HL-60 (cell line): ENCODE results near the gene GPR84.

ENCODE experiments used
- DNase-seq, 2 experiments: peaks; one replicate each; pipeline ENCODE4 v3.0.0-alpha.2; 2010 to 2020; ENCODE audit warnings: low read depth in 1 of 2, low spot score in 1 of 2
- H3K27ac ChIP-seq: fragments of 250-450 bp; sonication (Bioruptor Pico); replicated peaks from 2 replicates; pipeline ENCODE4 v1.5.1; 2020; ENCODE audit warnings: mild to moderate bottlenecking, moderate library complexity
- H3K27me3 ChIP-seq: fragments of 250-450 bp; sonication (Bioruptor Pico); 2 replicates; pipeline ENCODE4 v1.5.1; 2021; ENCODE audit warnings: mild to moderate bottlenecking, moderate library complexity; ENCODE audit not compliant: insufficient read depth, poor library complexity, severe bottlenecking
- H3K4me3 ChIP-seq: replicated peaks from 2 replicates; pipeline ENCODE4 v1.5.1; 2011; ENCODE audit warnings: mild to moderate bottlenecking, control low read depth, low read length; ENCODE audit not compliant: insufficient read depth
- CTCF ChIP-seq: IDR thresholded peaks from one replicate; pipeline ENCODE4 v1.5.1; 2011; ENCODE audit warnings: low read length, control low read depth, inconsistent platforms; ENCODE audit not compliant: insufficient read depth
- GABPA ChIP-seq: IDR thresholded peaks from 2 replicates; pipeline ENCODE4 v1.6.1; 2012; ENCODE audit warnings: low read depth
- POLR2AphosphoS5 ChIP-seq: IDR thresholded peaks from 2 replicates; pipeline ENCODE4 v1.6.1; 2012; ENCODE audit warnings: low read depth
- REST ChIP-seq: IDR thresholded peaks from 2 replicates; pipeline ENCODE4 v1.6.1; 2012; ENCODE audit warnings: low read depth; ENCODE audit not compliant: insufficient replicate concordance
- SPI1 ChIP-seq: IDR thresholded peaks from 2 replicates; pipeline ENCODE4 v1.6.1; 2012; ENCODE audit warnings: low read depth, mild to moderate bottlenecking, borderline replicate concordance

The GPR84 gene

GRCh38 chr12:54371328-54372112 lies 7.2 kb upstream of the GPR84 start:
- DNase-seq, result no peak
- TF ChIP-seq GABPA (no peak), CTCF (no peak), SPI1 (no peak), POLR2AphosphoS5 (no peak), REST (no peak)
- Histone ChIP-seq H3K4me3 (no peak overlapping the region), H3K27ac (no peak overlapping the region), H3K27me3 (no peaks in the 10 kb centered on the region)

- TF ChIP-seq GABPA (no peak), CTCF (peak; percentile 58), SPI1 (no peak), REST (no peak), POLR2AphosphoS5 (no peak)
- H3K27ac ChIP-seq, result no peak overlapping the region
- peak in 1 of 2 experiments; percentile 53 for DNase-seq
- H3K27me3 ChIP-seq, result no peaks in the 10 kb centered on the region
- H3K4me3 ChIP-seq, result no peak overlapping the region; the same call in 1 of the 2 replicates
Measured at GRCh38 chr12:54370171-54370730, 6.0 kb upstream of the GPR84 start.

- no peaks in the 10 kb centered on the region for H3K27me3 ChIP-seq
- DNase-seq, result no peak
Measured at GRCh38 chr12:54369597-54370131, 5.4 kb upstream of the GPR84 start.

More at GRCh38 chr12:54369597-54370131, 5.4 kb upstream of the GPR84 start:
- TF ChIP-seq CTCF (no peak), POLR2AphosphoS5 (no peak), SPI1 (no peak), GABPA (no peak), REST (no peak)
- H3K4me3 ChIP-seq, result peak overlapping the region; percentile 28
- H3K27ac ChIP-seq, result no peak overlapping the region; the same call in 1 of the 2 replicates
